IPS-18c (cell line): ENCODE data around the gene OR5H2.

ENCODE experiments used
- H3K4me3 ChIP-seq: 2 replicates; pipeline ENCODE4 v1.7.0; 2013; ENCODE audit warnings: low read depth, mild to moderate bottlenecking, low read length, moderate library complexity; ENCODE audit not compliant: insufficient read depth
- H3K9me3 ChIP-seq: one replicate; pipeline ENCODE4 v1.6.1; 2013; ENCODE audit warnings: mild to moderate bottlenecking, low read length, moderate library complexity; ENCODE audit not compliant: control insufficient read depth, insufficient read depth

Gene OR5H2

DNA sequence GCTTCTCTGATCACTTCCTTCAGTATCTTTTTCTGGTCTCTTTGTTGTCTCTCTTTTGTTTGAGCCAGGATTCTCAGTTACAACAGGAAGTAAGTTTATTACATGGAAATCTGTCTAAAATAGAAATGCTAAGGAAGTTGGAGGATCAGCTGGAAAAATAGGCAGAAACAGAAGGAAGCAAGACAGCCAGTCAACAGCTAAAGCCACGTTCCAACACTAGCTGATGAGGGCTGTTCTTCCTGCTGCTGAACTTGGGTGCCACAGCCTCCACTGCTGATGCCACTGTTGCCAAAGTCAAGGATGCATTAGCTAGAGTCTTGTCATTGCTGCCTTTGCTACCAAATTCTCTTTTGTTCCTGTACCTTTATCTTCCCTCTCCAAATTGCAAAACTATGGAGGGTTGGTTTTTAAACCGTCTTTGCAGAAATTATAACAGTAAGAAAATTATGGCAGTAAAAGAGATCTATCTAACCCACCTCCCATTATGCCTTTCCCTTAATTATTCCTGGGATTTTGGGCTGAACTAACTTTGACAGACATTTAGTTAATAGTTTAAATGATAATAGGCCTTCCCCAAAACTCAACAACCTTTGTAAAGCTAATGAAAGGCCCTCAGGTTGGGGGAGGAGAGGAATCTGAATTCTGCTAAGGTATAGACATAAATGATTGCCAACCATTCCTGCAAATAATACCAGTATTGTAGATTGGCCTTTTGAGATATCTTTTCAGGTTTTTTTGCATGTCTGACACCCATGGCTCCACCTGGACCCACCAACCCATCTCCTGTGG is 44.0 kb downstream of the OR5H2 start:
- H3K9me3 ChIP-seq, result no peaks in the 10 kb centered on the region
- H3K4me3 ChIP-seq, result no peak overlapping the region

DNA sequence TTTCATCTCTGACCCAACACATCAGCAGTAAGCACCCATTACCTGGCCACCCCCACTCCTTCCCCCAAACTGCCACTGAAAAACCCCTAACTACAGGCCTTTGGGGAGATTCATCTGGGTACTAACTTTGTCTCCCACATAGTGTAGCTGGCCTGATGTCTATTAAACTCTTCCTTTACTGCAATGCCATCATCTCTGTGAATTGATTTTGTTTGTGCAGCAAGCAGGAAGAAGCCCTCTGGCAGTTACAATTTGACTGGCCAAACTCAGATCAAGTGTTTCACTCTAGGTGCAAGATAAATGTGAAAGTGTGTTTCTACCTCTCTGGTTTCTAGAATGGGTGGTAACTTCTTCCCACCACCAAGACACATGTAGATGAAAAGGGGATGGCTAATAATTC is 44.6 kb downstream of the OR5H2 start:
- H3K4me3 ChIP-seq, result no peak overlapping the region
- H3K9me3 ChIP-seq, result no peaks in the 10 kb centered on the region

DNA sequence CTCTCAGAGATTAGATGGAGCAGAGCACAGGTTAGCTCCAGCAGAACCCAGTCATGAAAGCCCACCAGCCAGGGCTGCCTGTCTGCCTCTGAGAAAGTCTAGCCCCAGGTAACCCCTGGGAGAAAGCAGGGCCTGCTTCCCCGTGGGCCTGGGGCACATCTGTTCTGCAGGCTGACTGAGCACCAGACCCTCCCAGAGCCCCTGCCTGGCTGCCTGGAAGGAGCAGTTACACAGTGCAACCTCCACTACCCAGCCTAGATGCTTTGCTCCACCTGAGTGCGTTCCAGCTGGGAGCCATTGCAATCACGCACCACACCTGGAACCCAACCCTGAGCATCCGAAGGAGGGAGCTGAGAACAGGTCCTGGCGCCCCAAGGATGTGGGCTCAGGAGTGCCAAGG is 46.6 kb downstream of the OR5H2 start:
- no peaks in the 10 kb centered on the region for H3K9me3 ChIP-seq
- no peak overlapping the region for H3K4me3 ChIP-seq

DNA sequence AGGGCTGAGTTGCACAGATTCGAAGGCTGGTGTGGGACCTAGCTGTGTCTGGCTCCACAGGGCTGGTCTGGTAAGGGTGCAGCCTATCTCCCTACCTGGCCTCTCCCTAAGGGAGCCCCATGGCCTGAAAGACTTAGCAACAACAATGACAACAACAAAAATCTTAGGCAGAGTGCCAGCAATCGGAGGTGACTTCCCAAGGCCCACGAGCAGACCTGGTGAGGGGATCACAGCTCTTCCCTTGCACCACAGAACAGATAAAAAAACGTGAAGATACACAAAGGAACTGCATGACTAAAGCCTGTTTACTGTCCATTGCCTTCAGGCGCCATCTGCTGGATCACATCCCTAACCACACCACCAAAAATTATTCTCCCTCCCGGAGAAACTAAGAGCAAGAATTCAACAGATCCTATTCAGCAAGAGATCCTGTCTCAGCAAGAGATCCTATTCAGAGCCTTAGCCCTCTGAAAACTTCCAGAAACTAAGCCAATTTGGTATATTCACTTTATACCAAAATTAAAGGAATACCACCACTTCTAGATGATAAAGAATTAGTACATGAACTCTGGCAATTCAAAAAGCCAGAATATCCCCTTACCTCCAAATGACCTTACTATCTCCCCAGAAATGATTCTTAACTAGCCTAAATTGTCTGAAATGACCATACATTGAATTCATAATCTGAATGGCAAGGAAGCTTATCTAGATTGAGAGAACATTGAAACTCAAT is 47.3 kb downstream of the OR5H2 start:
- Histone ChIP-seq H3K4me3 (no peak overlapping the region), H3K9me3 (no peaks in the 10 kb centered on the region)

DNA sequence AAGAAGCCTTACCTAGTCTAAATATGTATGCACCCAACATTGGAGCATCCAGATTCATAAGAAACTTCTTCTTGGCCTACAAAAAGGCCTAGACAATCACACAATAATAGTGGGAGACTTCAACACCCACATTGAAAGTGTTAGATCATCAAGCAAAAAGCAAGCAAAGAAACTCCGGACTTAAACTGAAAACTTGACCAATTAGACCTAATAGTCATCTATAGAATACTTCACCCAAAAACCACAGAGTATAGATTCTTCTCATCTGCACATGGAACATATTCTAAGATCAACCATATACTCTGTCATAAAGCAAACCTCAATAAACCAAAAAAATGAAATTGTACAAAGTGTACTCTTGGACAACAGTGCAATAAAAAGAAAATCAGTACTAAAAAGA is 49.0 kb downstream of the OR5H2 start:
- H3K9me3 ChIP-seq, result no peaks in the 10 kb centered on the region
- H3K4me3 ChIP-seq, result no peak overlapping the region
